CD4-positive, alpha-beta T cell treated with Interleukin-1 beta for 1 hour (primary cell): ENCODE measurements around the gene VILL.
"Not testable (repeated sequence)": the region's sequence is repeated elsewhere in the genome, so short reads cannot be mapped to it uniquely, and the experiment has no call there.

Experiments
- DNase-seq, 2 donors: peaks; one replicate each; pipeline ENCODE4 v3.0.0-alpha.2; 2020 to 2022

Gene VILL

GRCh38 chr3:37964146-37964545 is 26.4 kb upstream of the VILL start:
- DNase-seq, result no peak

GRCh38 chr3:37964716-37965115 is 25.9 kb upstream of the VILL start:
- DNase-seq, result no peak

- DNase-seq, result peak; percentile 54 to 55
These were observed 23.2 kb upstream of the VILL start for GRCh38 chr3:37967260-37967881.

GRCh38 chr3:37968199-37968598 is 22.4 kb upstream of the VILL start:
- no peak for DNase-seq

GRCh38 chr3:37968813-37969595 is 21.6 kb upstream of the VILL start:
- no peak for DNase-seq

GRCh38 chr3:37969596-37970100 is 20.9 kb upstream of the VILL start:
- no peak for DNase-seq

- no peak for DNase-seq
These were observed 19.8 kb upstream of the VILL start for GRCh38 chr3:37970802-37971201.

- no peak for DNase-seq
These were observed 19.1 kb upstream of the VILL start for GRCh38 chr3:37971467-37971866.

GRCh38 chr3:37972056-37972455 is 18.5 kb upstream of the VILL start:
- not testable (repeated sequence) for DNase-seq

- DNase-seq, result no peak
These were observed 17.1 kb upstream of the VILL start for GRCh38 chr3:37973246-37974054.

GRCh38 chr3:37974121-37975083 is 16.2 kb upstream of the VILL start:
- DNase-seq, result peak; percentile 72 to 78

GRCh38 chr3:37979541-37980461 is 10.8 kb upstream of the VILL start:
- DNase-seq, result peak in 1 of 2 donors; percentile 54

- no peak for DNase-seq
These were observed 9.9 kb upstream of the VILL start for GRCh38 chr3:37980462-37981347.

- DNase-seq, result no peak
These were observed 9.3 kb upstream of the VILL start for GRCh38 chr3:37981348-37981664.

GRCh38 chr3:37982331-37982730 is 8.3 kb upstream of the VILL start:
- DNase-seq, result no peak

GRCh38 chr3:37984051-37984450 is 6.5 kb upstream of the VILL start:
- no peak for DNase-seq

- no peak for DNase-seq
These were observed 6.0 kb upstream of the VILL start for GRCh38 chr3:37984596-37984995.

- no peak for DNase-seq
These were observed 4.8 kb upstream of the VILL start for GRCh38 chr3:37985637-37986320.

GRCh38 chr3:37986479-37987314 is 3.9 kb upstream of the VILL start:
- DNase-seq, result no peak
